Measurements from ENCODE around the gene GLT8D2.

DNA sequence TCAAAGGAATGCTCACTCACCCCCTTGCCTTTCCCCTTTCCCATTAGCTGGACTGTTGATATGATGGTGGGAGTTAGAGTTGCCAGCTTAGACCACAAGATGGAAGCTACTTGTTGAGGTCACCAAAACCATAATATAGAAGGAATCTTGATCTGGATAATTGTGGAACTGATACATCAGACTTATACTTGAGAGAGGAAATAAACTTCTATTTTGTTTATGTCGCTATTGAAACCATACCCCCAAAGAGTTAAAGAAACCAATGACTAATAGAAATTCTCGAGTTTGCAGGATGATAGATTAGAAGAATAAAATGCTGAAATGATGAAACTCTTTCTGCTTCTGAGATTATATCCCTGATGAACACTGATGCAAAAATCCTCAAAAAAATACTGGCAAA, 46.4 kb downstream of the GLT8D2 start:
- no peak for TF ChIP-seq POLR2A (IDR thresholded peaks at IDR 0.05)
- TF ChIP-seq, protein P1, sequence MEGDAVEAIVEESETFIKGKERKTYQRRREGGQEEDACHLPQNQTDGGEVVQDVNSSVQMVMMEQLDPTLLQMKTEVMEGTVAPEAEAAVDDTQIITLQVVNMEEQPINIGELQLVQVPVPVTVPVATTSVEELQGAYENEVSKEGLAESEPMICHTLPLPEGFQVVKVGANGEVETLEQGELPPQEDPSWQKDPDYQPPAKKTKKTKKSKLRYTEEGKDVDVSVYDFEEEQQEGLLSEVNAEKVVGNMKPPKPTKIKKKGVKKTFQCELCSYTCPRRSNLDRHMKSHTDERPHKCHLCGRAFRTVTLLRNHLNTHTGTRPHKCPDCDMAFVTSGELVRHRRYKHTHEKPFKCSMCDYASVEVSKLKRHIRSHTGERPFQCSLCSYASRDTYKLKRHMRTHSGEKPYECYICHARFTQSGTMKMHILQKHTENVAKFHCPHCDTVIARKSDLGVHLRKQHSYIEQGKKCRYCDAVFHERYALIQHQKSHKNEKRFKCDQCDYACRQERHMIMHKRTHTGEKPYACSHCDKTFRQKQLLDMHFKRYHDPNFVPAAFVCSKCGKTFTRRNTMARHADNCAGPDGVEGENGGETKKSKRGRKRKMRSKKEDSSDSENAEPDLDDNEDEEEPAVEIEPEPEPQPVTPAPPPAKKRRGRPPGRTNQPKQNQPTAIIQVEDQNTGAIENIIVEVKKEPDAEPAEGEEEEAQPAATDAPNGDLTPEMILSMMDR (IDR thresholded peaks at IDR 0.05) = no peak

Measured in ovary (tissue), 3 donors.